Transverse colon (tissue), 4 donors: ENCODE measurements around the gene CIRBP. TPM values are rescaled to one million over a fixed set of nuclear protein-coding genes. Genes with fewer than 3 reads are reported as not detected.

Experiments used
- DNase-seq: peaks from one replicate; pipeline ENCODE4 v3.0.0-alpha.2; 2019
- H3K27ac ChIP-seq, 4 donors: fragments of 200-600 bp; sonication (generic); 2 replicates each; pipeline ENCODE4 v1.5.1; 2016 to 2018; ENCODE audit warnings: inconsistent platforms in 4 of 4
- H3K27me3 ChIP-seq: fragments of 200-600 bp; sonication (generic); 2 replicates; pipeline ENCODE4 v1.5.1; 2017; ENCODE audit warnings: inconsistent platforms
- H3K36me3 ChIP-seq, 4 donors: fragments of 200-600 bp; sonication (generic); 2 replicates each; pipeline ENCODE4 v1.5.1; 2017 to 2019; ENCODE audit warnings: inconsistent platforms in 4 of 4
- H3K4me1 ChIP-seq, 4 donors: fragments of 200-600 bp; sonication (generic); 2 replicates each; pipeline ENCODE4 v1.5.1; 2017 to 2020; ENCODE audit warnings: inconsistent platforms in 4 of 4
- H3K4me3 ChIP-seq, 4 donors: fragments of 200-600 bp; sonication (generic); 1 replicate in 1 of 4; 2 replicates in 3 of 4; pipeline versions ENCODE4 v1.5.1 to v1.6.1; 2017 to 2019; ENCODE audit warnings: inconsistent platforms in 4 of 4
- H3K9me3 ChIP-seq, 2 donors: fragments of 200-600 bp; sonication (generic); 2 replicates each; pipeline ENCODE4 v1.5.1; 2017 to 2019; ENCODE audit warnings: inconsistent platforms in 2 of 2
- CTCF ChIP-seq, 5 experiments: fragments of 200-600 bp in 3 of 5; fragments of 450-650 bp in 2 of 5; sonication (generic) in 3 of 5; IDR thresholded peaks; 1 replicate in 2 of 5; 2 replicates in 3 of 5; pipeline ENCODE4 v1.5.1; 2016 to 2017; ENCODE audit warnings: antibody characterized with exemption in 5 of 5, inconsistent platforms in 3 of 5, mild to moderate bottlenecking in 2 of 5, moderate library complexity in 1 of 5
- EP300 ChIP-seq: sonication (generic); formaldehyde crosslinking; IDR thresholded peaks from one replicate; pipeline ENCODE4 v1.6.1; 2017; ENCODE audit warnings: antibody characterized with exemption, low read depth
- POLR2A ChIP-seq: fragments of 450-650 bp; IDR thresholded peaks from one replicate; pipeline ENCODE4 v1.6.1; 2016; ENCODE audit warnings: antibody characterized with exemption, mild to moderate bottlenecking, moderate library complexity
- POLR2AphosphoS5 ChIP-seq, 3 donors: sonication (generic); formaldehyde crosslinking; IDR thresholded peaks; one replicate each; pipeline ENCODE4 v1.6.1; 2016; ENCODE audit warnings: antibody characterized with exemption in 3 of 3
- whole genome bisulfite sequencing, 2 donors: methylation state at CpG; one replicate each; pipeline ENCODE4 v1.1.5; 2018; ENCODE audit warnings: low coverage in 1 of 2; 5-methylcytosine and 5-hydroxymethylcytosine counted together
- in situ Hi-C, 4 donors: fragments of 200-750 bp; cut with MboI; loops; one replicate each; pipeline versions ENCODE4 v1.15.0 to v1.15.1; 2017; ENCODE audit warnings: low sequenced_read_pairs in 3 of 4, low pct_ligation_motif_present in 1 of 4, low pct_unique_long_range_greater_than_20kb in 1 of 4
- intact Hi-C: fragments of 100-400 bp; cut with DNase I; formaldehyde crosslinking; loops from one replicate; pipeline ENCODE4 v1.15.1; 2023; ENCODE audit warnings: low total_unique reads
- total RNA-seq, 4 donors: library from RNA; depleted of rRNA; stranded (reverse); fragments of >200 nt; gene quantifications; one replicate each; pipeline ENCODE4 v1.1.0, GENCODE V29; 2016

The CIRBP gene
- total RNA-seq, 4 donors from 2014 or later: 431 to 488 (median 460) TPM

- 31% methylated on average over 19 of the region's 28 CpGs; no CpG with 5 or more reads in 1 of the 2 donors for WGBS, 2 donors
- DNase-seq: peak; percentile 94
- no peaks in the 10 kb centered on the region for H3K9me3 ChIP-seq
- TF ChIP-seq POLR2AphosphoS5 (IDR thresholded peaks at IDR 0.05) (peak; percentile 10 to 81 (median 74)), POLR2A (peak; percentile 89), CTCF (IDR thresholded peaks at IDR 0.05) (no peak), EP300 (peak; percentile 90)
- peak overlapping the region; percentile 98 to 100 (median 98) for H3K27ac ChIP-seq
- intact Hi-C loops (no loop called here), in situ Hi-C loops (no loop called here)
- peak overlapping the region in 3 of 4 donors; percentile 55 to 61 (median 61) for H3K4me3 ChIP-seq
- H3K27me3 ChIP-seq: no peaks in the 10 kb centered on the region
- peaks cover 60 to 81% (median 77%) of the 10 kb centered on the region in 4 donors for H3K4me1 ChIP-seq
- H3K36me3 ChIP-seq: peaks cover 0 to 7% (median 1%) of the 10 kb centered on the region in 4 donors
Measured at GRCh38 chr19:1261798-1262622, 7.1 kb upstream of the CIRBP start.

GRCh38 chr19:1262623-1263123, 6.5 kb upstream of the CIRBP start:
- intact Hi-C loops (no loop called here), in situ Hi-C loops (no loop called here)
- DNase-seq: peak; percentile 25
- Histone ChIP-seq H3K36me3 (peaks cover 0 to 3% (median 0%) of the 10 kb centered on the region in 4 donors), H3K27me3 (no peaks in the 10 kb centered on the region), H3K27ac (peak overlapping the region; percentile 98 to 100 (median 98)), H3K9me3 (no peaks in the 10 kb centered on the region), H3K4me3 (peak overlapping the region in 2 of 4 donors; percentile 19 to 61), H3K4me1 (peaks cover 66 to 84% (median 79%) of the 10 kb centered on the region in 4 donors)
- 26 to 40% methylated on average over 1 to 14 of the region's 21 CpGs for WGBS, 2 donors
- no peak for TF ChIP-seq POLR2A
- TF ChIP-seq CTCF (IDR thresholded peaks at IDR 0.05): no peak
- TF ChIP-seq POLR2AphosphoS5 (IDR thresholded peaks at IDR 0.05): no peak
- TF ChIP-seq EP300: no peak

GRCh38 chr19:1263188-1263587, 5.9 kb upstream of the CIRBP start:
- no peak for DNase-seq
- 57% methylated on average over 3 of the region's 5 CpGs; no CpG with 5 or more reads in 1 of the 2 donors for WGBS, 2 donors
- no peaks in the 10 kb centered on the region for H3K36me3 ChIP-seq
- peak overlapping the region; percentile 98 to 100 (median 98) for H3K27ac ChIP-seq
- peaks cover 67 to 84% (median 79%) of the 10 kb centered on the region in 4 donors for H3K4me1 ChIP-seq
- intact Hi-C loops: no loop called here
- no peaks in the 10 kb centered on the region for H3K9me3 ChIP-seq
- H3K27me3 ChIP-seq: no peaks in the 10 kb centered on the region
- in situ Hi-C loops: no loop called here
- no peak overlapping the region for H3K4me3 ChIP-seq
- TF ChIP-seq POLR2A (no peak), EP300 (no peak), CTCF (IDR thresholded peaks at IDR 0.05) (no peak), POLR2AphosphoS5 (IDR thresholded peaks at IDR 0.05) (no peak)
